ENCODE results near the gene AMY2A.
"Not testable (repeated sequence)": the region's sequence is repeated elsewhere in the genome, so short reads cannot be mapped to it uniquely, and the experiment has no call there.

AMY2A gene

GRCh38 chr1:103616994-103617477, at the start of gene AMY2A:
AMY2A (plus strand) TSS chr1:103617427; CDS start chr1:103617441, 14 bp downstream.
- DNase-seq: not testable (repeated sequence)

- DNase-seq: no peak
These were observed 47.7 kb upstream of the AMY2A start for GRCh38 chr1:103569493-103569892.

GRCh38 chr1:103571289-103571688, 45.9 kb upstream of the AMY2A start, which contains the start of gene AMY2B:
AMY2B (plus strand) TSS chr1:103571589; CDS start chr1:103571603, 14 bp downstream.
- not testable (repeated sequence) for DNase-seq

GRCh38 chr1:103576065-103576464, 41.2 kb upstream of the AMY2A start:
- no peak for DNase-seq

- DNase-seq: not testable (repeated sequence)
These were observed 40.4 kb upstream of the AMY2A start for GRCh38 chr1:103576784-103577183.

- no peak for DNase-seq
These were observed 34.8 kb upstream of the AMY2A start for GRCh38 chr1:103582464-103582863.

DNA sequence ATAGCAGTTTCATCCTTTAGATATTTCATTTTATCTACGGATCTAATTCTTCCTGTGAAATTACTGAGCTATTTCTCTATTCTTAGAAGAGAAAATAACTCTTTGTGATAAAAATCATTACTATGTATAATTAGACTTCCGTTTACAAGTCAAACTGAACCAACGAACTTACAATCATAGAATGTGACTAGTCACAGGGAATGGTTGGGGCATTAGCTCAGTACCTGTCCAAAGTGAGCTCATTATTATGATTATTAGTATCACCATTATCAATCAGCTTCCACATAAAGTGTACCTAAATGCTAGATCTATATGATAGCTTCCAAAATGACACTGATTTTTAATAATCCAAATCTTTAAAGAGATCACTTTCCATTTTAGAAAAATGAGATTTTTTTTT, 33.3 kb upstream of the AMY2A start:
- no peak for DNase-seq

GRCh38 chr1:103584537-103584936, 32.7 kb upstream of the AMY2A start:
- no peak for DNase-seq

- DNase-seq: not testable (repeated sequence)
These were observed 14.5 kb upstream of the AMY2A start for GRCh38 chr1:103602740-103603139.

DNA sequence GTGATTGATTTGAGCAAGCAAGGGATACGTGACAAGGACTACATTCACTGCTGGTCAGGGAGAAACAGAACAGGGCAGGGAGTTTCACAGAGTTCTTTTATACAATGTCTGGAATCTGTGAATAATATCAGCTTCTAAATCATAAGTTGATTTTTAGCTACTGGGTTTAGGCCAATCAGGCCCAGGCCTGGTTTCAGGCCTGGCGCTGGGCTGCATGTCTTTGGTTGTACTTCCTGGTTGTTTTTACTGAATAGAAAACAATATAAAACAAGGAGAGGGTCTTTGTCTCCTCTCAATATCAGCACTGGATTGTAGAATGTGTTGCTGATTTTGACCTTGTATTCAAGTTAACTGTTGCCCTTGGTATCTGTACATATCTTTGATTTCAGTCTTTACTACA, 865 bp upstream of the AMY2A start:
- DNase-seq: no peak

- DNase-seq: not testable (repeated sequence)
These were observed 10.2 kb downstream of the AMY2A start for GRCh38 chr1:103627436-103627835.

DNA sequence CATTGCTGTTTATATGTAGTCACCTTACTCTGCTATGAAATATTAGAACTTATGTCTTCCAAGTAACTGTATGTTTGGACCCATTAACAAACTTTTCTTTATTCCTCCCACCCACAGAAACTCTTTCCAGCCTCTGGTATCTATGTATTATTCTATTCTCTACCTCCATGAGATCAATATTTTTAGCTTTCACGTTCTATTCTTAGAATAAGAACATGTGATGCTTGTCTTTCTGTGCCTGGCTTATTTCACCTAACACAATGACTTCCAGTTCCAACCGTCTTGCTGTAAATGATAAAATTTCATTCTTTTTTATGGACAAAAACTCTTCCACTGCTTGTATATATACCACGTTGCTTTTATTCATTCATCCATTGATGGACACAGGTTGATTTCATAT, 24.0 kb downstream of the AMY2A start:
- not testable (repeated sequence) for DNase-seq

- DNase-seq: not testable (repeated sequence)
These were observed 26.7 kb downstream of the AMY2A start for GRCh38 chr1:103643908-103644307.

- not testable (repeated sequence) for DNase-seq
These were observed 33.1 kb downstream of the AMY2A start for GRCh38 chr1:103650305-103650704.

DNA sequence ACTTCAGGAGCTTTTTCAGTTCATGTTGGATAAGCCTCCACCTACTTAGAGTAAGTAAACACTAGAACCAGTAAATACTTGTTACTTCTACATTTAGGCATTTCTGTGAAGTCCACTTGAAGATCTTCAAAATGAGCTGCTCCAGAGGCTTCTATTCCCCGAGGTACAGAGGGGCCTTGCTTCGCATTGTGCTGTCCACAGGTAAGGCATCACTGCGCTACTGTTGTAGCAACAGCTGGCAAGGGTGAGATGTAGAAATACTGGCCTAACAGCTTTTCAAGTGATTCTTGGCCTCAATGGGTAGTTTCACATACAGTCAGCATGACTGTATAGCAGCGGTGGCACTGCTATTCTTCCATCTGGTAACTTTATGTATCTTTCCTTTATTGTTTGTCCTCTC, 33.7 kb downstream of the AMY2A start:
- not testable (repeated sequence) for DNase-seq

DNA sequence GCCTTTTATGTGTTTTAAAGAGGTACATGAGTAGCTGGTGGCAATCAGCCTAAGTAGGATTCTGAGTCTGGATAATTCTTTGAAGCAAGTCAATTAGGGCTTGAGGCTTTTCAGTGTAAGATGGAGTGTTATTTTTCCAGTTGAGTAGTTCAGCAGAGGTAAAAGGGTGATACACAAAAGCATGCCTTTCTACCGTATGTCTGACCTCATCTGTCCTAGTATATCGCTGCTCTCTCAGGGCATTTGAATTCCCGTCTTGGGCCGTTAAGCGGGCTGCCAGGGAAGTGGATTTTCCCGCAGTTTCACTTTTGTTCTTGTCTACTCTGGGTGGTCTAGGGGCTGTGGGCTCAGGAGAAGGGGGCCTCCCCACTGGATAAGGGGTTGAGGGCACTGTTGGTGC, 36.9 kb downstream of the AMY2A start:
- DNase-seq: not testable (repeated sequence)

GRCh38 chr1:103655460-103655859, 38.2 kb downstream of the AMY2A start, which contains the start of gene AMY1A:
AMY1A (plus strand) TSS chr1:103655760; CDS start chr1:103656331, 571 bp downstream.
- not testable (repeated sequence) for DNase-seq
